Stimulated activated CD4-positive, alpha-beta T cell treated with anti-CD3 and anti-CD28 coated beads, Interleukin-2, amount 100 ng/mL, for 24 hours (primary cell): ENCODE results near the gene MROH2B.

Experiments
- DNase-seq, 2 donors: peaks; one replicate each; pipeline ENCODE4 v3.0.0-alpha.2; 2020

Gene MROH2B

DNA sequence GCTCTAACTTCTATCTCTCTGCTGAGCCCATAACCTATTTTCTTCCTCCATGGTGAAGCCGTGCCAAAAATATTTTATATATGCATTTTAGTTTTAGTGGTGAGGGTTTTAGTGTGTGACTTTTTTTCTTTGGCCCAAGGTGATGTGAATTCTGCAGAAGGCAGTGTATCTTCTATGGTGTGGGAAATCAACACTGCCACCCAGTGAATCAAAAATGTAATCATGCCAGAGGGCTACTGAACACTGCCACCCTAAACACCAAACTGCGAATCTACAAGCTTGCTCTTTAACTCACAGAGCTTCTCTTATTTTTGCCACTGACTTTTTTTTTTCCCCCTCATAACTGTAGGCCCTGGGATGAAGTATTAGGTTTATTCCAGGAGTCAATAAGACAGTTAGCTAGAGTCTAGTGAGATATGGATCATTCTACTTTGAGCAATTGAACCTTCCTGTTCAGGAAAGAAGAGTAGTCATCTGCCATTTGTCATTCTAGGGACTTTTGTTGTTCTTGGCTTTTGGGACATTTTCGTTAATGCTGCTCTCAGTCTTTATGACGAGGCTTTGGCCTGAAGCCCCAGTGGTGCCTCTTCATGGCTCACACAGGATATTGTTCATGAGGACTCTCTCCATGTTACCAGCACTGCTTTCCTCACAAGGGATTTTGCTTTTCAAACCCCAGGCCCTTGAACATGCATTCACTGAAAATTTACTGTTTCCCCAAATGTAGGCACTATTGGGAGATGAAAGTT is 108.8 kb downstream of the MROH2B start:
- DNase-seq: no peak

GRCh38 chr5:40960037-40960436 is 111.1 kb downstream of the MROH2B start:
- DNase-seq: no peak

DNA sequence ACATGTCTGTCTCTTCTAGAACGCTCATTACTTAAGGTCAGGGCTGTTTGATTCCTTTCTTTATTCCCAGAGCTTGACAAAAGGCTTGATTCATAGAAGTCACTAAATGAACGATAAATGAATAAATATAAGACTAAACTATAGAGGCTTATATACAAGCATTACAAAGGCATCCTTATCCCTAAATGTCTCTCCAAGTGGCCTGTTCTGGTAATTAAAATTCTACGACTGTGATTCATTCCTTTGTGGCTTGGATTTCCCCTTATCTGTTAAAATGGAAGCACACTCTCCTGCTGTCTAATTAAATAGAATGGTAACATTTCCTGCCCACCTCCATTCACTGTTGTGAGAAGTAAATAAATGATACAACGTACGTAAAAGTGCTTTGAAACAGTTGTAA is 112.3 kb downstream of the MROH2B start:
- DNase-seq: no peak

DNA sequence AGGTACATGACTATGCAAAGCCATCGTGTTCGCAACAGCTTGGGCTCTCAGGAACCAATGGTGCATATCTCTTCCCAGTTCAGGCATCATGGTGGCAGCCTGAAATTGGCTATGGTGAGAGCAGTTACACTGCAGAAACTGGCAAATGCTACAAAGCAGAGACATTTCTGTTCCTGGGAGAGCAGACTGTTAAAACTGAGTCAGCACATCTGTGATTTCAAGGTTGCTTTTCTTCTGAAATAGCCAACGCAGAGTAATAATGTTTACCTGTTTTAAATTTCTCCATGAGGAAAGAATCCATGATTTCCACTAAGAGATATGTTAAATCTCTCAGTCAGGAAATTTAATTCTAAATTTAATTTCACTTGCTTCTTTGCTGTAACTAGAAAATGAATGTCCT is 114.1 kb downstream of the MROH2B start:
- DNase-seq: no peak

GRCh38 chr5:40955313-40955712 is 115.8 kb downstream of the MROH2B start:
- no peak for DNase-seq
